HG03025 (cell line): ENCODE measurements around the gene BOLL.
"Not testable (repeated sequence)": the region's sequence is repeated elsewhere in the genome, so short reads cannot be mapped to it uniquely, and the experiment has no call there.

Source experiments
- ATAC-seq: cut with Tn5 transposase; IDR thresholded peaks from one replicate; pipeline ENCODE4 v1.9.1; 2021; ENCODE audit warnings: mild to moderate bottlenecking, moderate library complexity; ENCODE audit not compliant: unreplicated experiment, low FRiP score

Gene BOLL

GRCh38 chr2:197707316-197708213, 77.6 kb downstream of the BOLL start:
- no peak for ATAC-seq

DNA sequence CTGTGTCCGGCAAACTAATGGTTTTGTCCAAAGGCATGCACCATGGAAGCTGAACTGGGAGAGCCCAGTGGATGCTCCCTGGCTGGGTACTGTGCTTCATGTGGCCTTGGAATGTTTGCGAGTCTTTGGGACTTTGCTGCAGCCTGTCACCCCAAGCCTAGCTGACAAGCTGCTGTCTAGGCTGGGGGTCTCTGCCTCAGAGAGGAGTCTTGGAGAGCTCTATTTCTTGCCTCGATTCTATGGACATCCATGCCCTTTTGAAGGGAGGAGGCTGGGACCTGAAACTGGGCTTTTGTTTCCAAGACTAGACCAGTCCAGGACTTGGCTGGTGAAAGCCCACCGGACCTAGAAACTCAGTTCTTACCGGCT, 78.3 kb downstream of the BOLL start:
- ATAC-seq, result no peak

DNA sequence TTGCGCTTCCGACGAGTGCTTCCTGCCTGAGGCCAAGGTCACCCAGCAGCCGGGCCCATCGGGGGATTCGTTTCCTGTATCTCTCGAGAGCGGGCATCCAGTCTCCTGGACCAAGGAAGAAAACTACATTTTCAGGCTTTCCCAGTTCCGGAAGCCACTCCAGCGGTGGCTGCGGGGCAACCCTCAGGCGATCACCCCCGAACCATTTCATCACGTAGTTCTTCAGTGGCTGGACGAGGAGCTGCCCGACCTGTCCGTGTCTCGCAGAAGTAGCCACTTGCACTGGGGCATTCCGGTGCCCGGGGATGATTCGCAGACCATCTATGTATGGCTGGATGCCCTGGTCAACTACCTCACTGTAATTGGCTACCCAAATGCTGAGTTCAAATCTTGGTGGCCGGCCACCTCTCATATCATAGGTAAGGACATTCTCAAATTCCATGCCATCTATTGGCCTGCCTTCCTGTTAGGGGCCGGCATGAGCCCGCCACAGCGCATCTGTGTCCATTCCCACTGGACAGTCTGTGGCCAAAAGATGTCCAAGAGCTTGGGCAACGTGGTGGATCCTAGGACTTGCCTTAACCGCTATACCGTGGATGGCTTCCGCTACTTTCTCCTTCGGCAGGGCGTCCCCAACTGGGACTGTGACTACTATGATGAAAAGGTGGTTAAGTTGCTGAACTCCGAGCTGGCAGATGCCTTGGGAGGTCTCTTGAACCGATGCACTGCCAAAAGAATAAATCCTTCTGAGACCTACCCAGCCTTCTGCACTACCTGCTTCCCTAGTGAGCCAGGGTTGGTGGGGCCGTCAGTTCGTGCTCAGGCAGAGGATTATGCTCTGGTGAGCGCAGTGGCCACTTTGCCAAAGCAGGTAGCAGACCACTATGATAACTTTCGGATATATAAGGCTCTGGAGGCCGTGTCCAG, 78.9 kb downstream of the BOLL start:
- ATAC-seq, result no peak

DNA sequence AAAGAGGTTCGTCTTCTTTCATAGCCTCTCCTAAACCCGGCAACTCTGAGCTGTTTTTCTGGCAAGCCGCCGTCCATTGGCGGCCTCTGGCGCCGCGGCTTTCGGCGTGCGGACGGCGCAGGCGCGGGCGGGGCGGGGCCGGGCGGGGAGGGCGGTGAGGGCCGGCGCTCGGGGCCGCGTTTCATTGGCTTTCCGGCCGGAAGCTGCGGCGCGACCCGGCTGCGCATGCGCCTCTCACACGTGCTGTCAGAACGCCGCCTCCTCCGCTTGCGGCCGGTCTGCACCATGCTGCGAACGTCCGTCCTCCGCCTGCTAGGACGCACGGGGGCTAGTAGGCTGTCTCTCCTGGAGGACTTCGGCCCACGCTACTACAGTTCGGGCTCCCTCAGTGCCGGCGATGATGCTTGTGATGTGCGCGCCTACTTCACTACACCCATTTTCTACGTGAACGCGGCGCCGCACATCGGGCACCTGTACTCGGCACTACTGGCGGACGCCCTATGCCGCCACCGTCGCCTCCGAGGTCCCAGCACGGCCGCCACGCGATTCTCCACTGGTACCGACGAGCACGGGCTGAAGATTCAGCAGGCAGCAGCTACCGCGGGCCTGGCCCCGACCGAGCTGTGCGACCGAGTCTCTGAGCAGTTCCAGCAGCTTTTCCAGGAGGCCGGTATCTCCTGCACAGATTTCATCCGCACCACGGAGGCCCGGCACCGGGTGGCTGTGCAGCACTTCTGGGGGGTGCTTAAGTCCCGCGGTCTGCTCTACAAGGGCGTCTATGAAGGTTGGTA, 79.8 kb downstream of the BOLL start, which contains the start of gene MARS2:
MARS2 (plus strand) TSS at position 249 of the 791 bp plus-strand sequence; CDS start at position 286, 37 bp downstream.
- ATAC-seq, result peak; percentile 86

DNA sequence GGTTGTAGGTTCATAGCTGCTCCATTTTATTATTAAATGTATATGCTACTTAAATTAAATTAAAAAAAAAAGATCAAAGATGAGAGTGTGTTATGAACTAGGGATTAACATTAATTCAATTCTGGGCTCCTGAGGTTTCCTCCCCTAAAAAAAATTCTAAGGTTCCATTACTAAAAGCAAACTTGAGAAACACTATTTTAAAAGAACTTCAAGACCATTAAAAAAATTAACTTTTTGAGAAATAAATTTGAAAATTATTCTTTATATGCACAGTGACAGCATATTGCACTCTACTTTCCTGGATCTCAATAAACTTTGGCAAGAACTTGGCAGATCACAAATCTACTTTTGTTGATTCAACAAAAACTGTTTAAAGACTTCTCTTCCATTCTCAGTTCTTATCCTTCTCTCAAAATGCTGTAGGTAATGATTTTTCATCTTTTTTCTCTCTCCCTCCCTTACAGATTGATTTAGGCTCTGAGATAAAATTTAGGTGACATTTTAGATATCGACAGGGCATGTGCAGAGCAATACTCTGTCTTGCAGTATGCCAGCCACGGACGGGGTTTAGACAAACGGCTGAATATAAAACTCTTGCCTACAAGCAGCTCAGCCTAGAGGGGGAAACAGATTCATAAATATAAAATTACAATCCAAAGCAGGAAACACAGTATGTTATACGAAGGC, 80.5 kb downstream of the BOLL start:
- ATAC-seq, result peak; percentile 38

DNA sequence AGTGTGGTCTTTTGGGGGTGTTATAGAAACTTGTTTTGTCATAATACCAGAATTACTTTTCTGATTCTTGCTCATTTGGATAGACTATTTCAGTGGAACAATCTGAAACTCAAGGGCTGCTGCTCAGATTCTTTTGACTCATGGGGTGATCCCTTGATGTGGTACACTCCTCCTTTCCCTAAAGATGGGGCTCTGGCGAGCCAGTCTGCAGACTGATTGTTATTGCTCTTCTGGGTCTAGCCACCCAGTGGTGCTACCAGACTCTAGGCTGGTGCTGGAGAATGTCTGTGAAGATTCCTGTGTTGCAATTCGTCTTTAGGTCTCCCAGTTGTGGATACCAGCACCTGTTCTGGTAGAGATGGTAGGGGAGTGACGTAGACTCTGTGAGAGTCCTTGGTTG, 84.2 kb downstream of the BOLL start:
- ATAC-seq, result no peak

- not testable (repeated sequence) for ATAC-seq
Observed at GRCh38 chr2:197699724-197700123, 85.4 kb downstream of the BOLL start.

- ATAC-seq, result not testable (repeated sequence)
Observed at GRCh38 chr2:197696571-197696970, 88.5 kb downstream of the BOLL start.

DNA sequence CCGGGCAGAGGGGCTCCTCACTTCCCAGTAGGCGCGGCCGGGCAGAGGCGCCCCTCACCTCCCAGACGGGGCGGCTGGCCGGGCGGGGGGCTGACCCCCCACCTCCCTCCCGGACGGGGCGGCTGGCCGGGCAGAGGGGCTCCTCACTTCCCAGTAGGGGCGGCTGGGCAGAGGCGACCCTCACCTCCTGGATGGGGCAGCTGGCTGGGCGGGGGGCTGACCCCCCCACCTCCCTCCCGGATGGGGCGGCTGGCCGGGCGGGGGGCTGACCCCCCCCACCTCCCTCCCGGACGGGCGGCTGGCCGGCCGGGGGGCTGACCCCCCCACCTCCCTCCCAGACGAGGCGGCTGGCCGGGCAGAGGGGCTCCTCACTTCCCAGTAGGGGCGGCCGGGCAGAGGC, 89.1 kb downstream of the BOLL start:
- not testable (repeated sequence) for ATAC-seq

- ATAC-seq, result not testable (repeated sequence)
Observed at GRCh38 chr2:197695206-197695605, 89.9 kb downstream of the BOLL start.

- ATAC-seq, result no peak
Observed at GRCh38 chr2:197677483-197677882, 107.6 kb downstream of the BOLL start.

- no peak for ATAC-seq
Observed at GRCh38 chr2:197677056-197677455, 108.1 kb downstream of the BOLL start.
